Sigmoid colon (tissue), 4 donors: ENCODE data around the gene LETM1.

ENCODE experiments used
- CTCF ChIP-seq, 4 experiments: fragments of 450-650 bp in 3 of 4; fragments of 200-600 bp in 1 of 4; IDR thresholded peaks; one replicate each; pipeline ENCODE4 v1.5.1; 2016 to 2019; ENCODE audit warnings: antibody characterized with exemption in 4 of 4, mild to moderate bottlenecking in 3 of 4, moderate library complexity in 2 of 4
- EP300 ChIP-seq, 4 donors: sonication (generic); formaldehyde crosslinking; IDR thresholded peaks; one replicate each; pipeline ENCODE4 v1.6.1; 2017; ENCODE audit warnings: antibody characterized with exemption in 4 of 4
- POLR2A ChIP-seq, 2 donors: fragments of 450-650 bp; IDR thresholded peaks; one replicate each; pipeline ENCODE4 v1.6.1; 2016; ENCODE audit warnings: antibody characterized with exemption in 2 of 2, mild to moderate bottlenecking in 2 of 2, moderate library complexity in 2 of 2
- POLR2AphosphoS5 ChIP-seq, 4 donors: sonication (generic); formaldehyde crosslinking; IDR thresholded peaks; one replicate each; pipeline ENCODE4 v1.6.1; 2017; ENCODE audit warnings: antibody characterized with exemption in 4 of 4

- TF ChIP-seq CTCF (IDR thresholded peaks at IDR 0.05) = no peak
- no peak for TF ChIP-seq POLR2A (IDR thresholded peaks at IDR 0.05)
- no peak for TF ChIP-seq POLR2AphosphoS5 (IDR thresholded peaks at IDR 0.05)
- TF ChIP-seq EP300 (IDR thresholded peaks at IDR 0.05) = no peak
Observed at GRCh38 chr4:1842993-1843448, 12.9 kb downstream of the LETM1 start.
